ENCODE measurements around the gene MFSD11.
"Not testable (repeated sequence)": the region's sequence is repeated elsewhere in the genome, so short reads cannot be mapped to it uniquely, and the experiment has no call there.

MFSD11 gene

DNA sequence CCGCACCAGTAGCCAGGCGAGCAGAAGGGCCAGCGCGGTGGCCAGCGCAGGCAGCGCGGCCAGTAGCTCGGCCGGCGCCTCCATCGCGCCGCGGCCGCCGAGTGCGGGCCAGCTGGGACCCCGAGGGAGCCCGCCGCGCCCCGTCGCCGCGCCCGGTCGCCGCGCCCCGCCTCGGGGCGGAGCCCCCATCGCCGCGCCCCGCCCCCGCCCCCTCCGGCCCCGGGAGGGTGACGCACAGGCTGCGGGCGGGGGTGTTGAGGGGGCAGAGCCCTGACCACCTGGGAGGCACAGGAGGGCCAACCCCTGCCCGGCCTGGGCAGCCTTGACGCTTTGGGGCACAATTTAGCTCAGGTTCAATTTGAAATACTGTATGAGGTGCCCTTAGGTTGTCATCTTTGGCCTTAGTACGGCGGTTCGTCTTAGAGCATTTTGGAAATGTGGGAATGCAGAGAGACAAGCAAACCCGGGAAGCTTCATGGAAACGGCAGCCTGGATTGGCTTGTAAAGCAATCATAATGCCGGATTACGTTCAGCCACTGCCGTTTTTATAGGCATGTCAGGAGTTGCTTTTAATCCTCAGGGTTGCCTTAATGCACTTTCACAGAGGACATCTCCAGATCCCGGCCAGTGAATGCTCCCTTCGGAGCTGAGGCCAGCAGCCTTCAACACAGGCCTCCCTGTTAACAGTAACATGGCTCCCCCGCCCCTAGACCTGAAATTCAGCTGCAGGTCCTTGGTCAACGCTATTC lies 26.9 kb upstream of the MFSD11 start, which contains the start of gene MXRA7:
TSS of gene MXRA7 (minus strand) at position 103 of the 749 bp plus-strand sequence. CDS start at position 84, 19 bp downstream.
- no peak for TF ChIP-seq CTCF (IDR thresholded peaks at IDR 0.05; ENCODE audit: low read depth, low read length)
- no peak for DNase-seq (ENCODE audit: extremely low read depth, low read depth)

DNA sequence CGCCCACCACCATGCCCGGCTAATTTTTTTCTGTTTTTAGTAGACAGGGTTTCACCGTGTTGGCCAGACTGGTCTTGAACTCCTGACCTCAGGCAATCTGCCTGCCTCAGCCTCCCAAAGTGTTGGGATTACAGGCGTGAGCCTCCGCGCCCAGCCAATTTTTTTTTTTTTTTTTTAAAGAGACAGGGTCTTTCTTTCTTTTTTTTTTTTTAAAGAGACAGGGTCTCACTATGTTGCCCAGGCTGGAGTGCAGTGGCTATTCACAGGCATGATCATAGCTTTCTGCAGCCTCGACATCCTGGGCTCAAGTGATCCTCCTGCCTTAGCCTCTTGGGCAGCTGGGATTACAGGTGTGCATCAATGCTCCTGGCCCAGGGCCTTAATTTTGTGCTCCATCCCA lies 25.6 kb upstream of the MFSD11 start:
- DNase-seq (ENCODE audit: extremely low read depth, low read depth) = not testable (repeated sequence)

DNA sequence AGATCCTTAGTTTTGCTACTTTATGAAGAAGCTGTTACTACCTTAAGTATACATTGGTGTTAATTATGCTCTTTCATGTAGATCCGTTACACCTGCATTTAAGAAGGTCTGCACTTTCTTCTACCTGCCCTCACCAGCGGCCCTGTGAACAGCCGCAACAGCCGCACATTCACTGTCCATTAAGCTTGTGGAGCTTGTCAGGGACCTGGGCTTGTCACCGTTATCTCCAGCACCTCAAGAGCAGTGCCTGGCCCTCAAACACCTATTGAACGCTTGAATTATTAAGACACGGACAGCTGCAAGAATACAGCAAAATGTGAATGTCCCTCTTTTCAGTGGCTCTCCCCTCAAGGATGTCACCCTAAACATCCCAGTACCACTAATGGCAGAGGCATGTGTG lies 24.2 kb upstream of the MFSD11 start:
- no peak for TF ChIP-seq CTCF (IDR thresholded peaks at IDR 0.05; ENCODE audit: low read depth, low read length)
- no peak for DNase-seq (ENCODE audit: extremely low read depth, low read depth)

GRCh38 chr17:76714336-76714735 lies 23.6 kb upstream of the MFSD11 start:
- TF ChIP-seq CTCF (IDR thresholded peaks at IDR 0.05; ENCODE audit: low read depth, low read length) = no peak
- no peak for DNase-seq (ENCODE audit: extremely low read depth, low read depth)

- DNase-seq (ENCODE audit: extremely low read depth, low read depth) = no peak
- peak; percentile 83 for TF ChIP-seq CTCF (IDR thresholded peaks at IDR 0.05; ENCODE audit: low read depth, low read length)
These were observed 23.0 kb upstream of the MFSD11 start for GRCh38 chr17:76714822-76715495.

- TF ChIP-seq CTCF (IDR thresholded peaks at IDR 0.05; ENCODE audit: low read depth, low read length) = no peak
- DNase-seq (ENCODE audit: extremely low read depth, low read depth) = no peak
These were observed 22.5 kb upstream of the MFSD11 start for GRCh38 chr17:76715496-76715830.

DNA sequence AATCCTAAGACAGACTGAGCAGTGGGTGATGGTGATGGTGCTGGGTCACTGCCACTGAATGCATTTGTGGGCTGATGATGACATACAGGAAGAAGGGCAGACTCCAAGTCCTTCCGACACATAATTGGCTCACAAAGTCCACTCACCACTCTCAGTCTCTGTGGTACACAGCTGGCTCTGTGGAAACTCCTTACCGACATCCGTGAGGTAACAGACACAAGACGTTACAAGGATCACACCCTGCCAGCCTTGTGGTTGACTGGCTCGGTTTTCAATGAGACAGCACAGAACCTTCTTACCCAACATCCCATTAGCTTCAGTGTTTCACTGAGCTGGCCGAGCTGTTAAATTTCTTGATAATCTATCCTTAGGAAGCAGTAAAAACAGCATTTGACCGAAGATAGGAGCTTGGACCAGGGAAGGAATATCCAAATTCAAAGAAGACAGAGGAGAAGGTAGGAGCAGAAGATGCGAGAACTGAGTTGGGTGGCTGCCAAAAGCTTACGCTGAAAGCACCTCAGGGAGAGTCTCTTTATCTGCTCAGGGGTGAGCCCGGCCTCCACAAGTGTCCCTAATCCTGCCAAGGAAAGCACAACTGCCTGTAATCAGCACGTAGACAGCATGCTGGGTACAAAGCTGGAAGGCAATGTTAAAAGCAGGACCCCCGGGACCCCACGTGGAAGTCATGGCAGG lies 21.6 kb upstream of the MFSD11 start:
- DNase-seq (ENCODE audit: extremely low read depth, low read depth) = peak; percentile 91
- TF ChIP-seq CTCF (IDR thresholded peaks at IDR 0.05; ENCODE audit: low read depth, low read length) = no peak
